Mucosa of stomach (tissue), 1 donor: ENCODE data around the gene FOXJ3.

Source experiments
- H3K27me3 ChIP-seq: one replicate; pipeline ENCODE4 v1.7.0; 2013; ENCODE audit warnings: mild to moderate bottlenecking, low read length; ENCODE audit not compliant: control insufficient read depth, insufficient read depth
- H3K36me3 ChIP-seq: one replicate; pipeline ENCODE4 v1.7.0; 2013; ENCODE audit warnings: low read length; ENCODE audit not compliant: control insufficient read depth, insufficient read depth
- H3K4me1 ChIP-seq: one replicate; pipeline ENCODE4 v1.7.0; 2013; ENCODE audit warnings: mild to moderate bottlenecking, low read length; ENCODE audit not compliant: control insufficient read depth, insufficient read depth
- H3K4me3 ChIP-seq: one replicate; pipeline ENCODE4 v1.7.0; 2013; ENCODE audit warnings: low read length
- H3K9ac ChIP-seq: one replicate; pipeline ENCODE4 v1.7.0; 2013; ENCODE audit warnings: mild to moderate bottlenecking, low read length, moderate library complexity
- H3K9me3 ChIP-seq: one replicate; pipeline ENCODE4 v1.7.0; 2013; ENCODE audit warnings: mild to moderate bottlenecking, low read length, moderate library complexity; ENCODE audit not compliant: control insufficient read depth
- donor health status: Pancreatic carcinoma.

FOXJ3 gene

GRCh38 chr1:42259739-42260064, 75.3 kb downstream of the FOXJ3 start:
- no peak overlapping the region for H3K9ac ChIP-seq
- H3K9me3 ChIP-seq: no peaks in the 10 kb centered on the region
- H3K27me3 ChIP-seq: no peaks in the 10 kb centered on the region
- no peaks in the 10 kb centered on the region for H3K36me3 ChIP-seq
- peaks cover 5% of the 10 kb centered on the region for H3K4me1 ChIP-seq
- no peak overlapping the region for H3K4me3 ChIP-seq

GRCh38 chr1:42259059-42259738, 75.8 kb downstream of the FOXJ3 start:
- no peaks in the 10 kb centered on the region for H3K27me3 ChIP-seq
- H3K4me3 ChIP-seq: no peak overlapping the region
- no peak overlapping the region for H3K9ac ChIP-seq
- H3K9me3 ChIP-seq: no peaks in the 10 kb centered on the region
- H3K36me3 ChIP-seq: no peaks in the 10 kb centered on the region
- peaks cover 5% of the 10 kb centered on the region for H3K4me1 ChIP-seq

- Histone ChIP-seq H3K36me3 (no peaks in the 10 kb centered on the region), H3K27me3 (no peaks in the 10 kb centered on the region), H3K4me1 (peaks cover 5% of the 10 kb centered on the region), H3K4me3 (no peak overlapping the region), H3K9ac (no peak overlapping the region), H3K9me3 (no peaks in the 10 kb centered on the region)
Observed at GRCh38 chr1:42258218-42258617, 76.8 kb downstream of the FOXJ3 start.

- Histone ChIP-seq H3K9me3 (no peaks in the 10 kb centered on the region), H3K4me1 (no peaks in the 10 kb centered on the region), H3K9ac (no peak overlapping the region), H3K36me3 (no peaks in the 10 kb centered on the region), H3K27me3 (no peaks in the 10 kb centered on the region), H3K4me3 (no peak overlapping the region)
Observed at GRCh38 chr1:42251042-42251441, 84.0 kb downstream of the FOXJ3 start.

GRCh38 chr1:42250164-42250563, 84.9 kb downstream of the FOXJ3 start:
- no peaks in the 10 kb centered on the region for H3K4me1 ChIP-seq
- H3K27me3 ChIP-seq: no peaks in the 10 kb centered on the region
- H3K4me3 ChIP-seq: no peak overlapping the region
- no peak overlapping the region for H3K9ac ChIP-seq
- no peaks in the 10 kb centered on the region for H3K36me3 ChIP-seq
- H3K9me3 ChIP-seq: no peaks in the 10 kb centered on the region

GRCh38 chr1:42240966-42241755, 93.9 kb downstream of the FOXJ3 start:
- H3K4me1 ChIP-seq: no peaks in the 10 kb centered on the region
- H3K9me3 ChIP-seq: peaks cover 11% of the 10 kb centered on the region
- no peak overlapping the region for H3K9ac ChIP-seq
- no peaks in the 10 kb centered on the region for H3K27me3 ChIP-seq
- no peak overlapping the region for H3K4me3 ChIP-seq
- no peaks in the 10 kb centered on the region for H3K36me3 ChIP-seq

- Histone ChIP-seq H3K36me3 (no peaks in the 10 kb centered on the region), H3K4me3 (no peak overlapping the region), H3K9me3 (peaks cover 11% of the 10 kb centered on the region), H3K27me3 (no peaks in the 10 kb centered on the region), H3K9ac (no peak overlapping the region), H3K4me1 (no peaks in the 10 kb centered on the region)
Observed at GRCh38 chr1:42239555-42239954, 95.5 kb downstream of the FOXJ3 start.

- peaks cover 11% of the 10 kb centered on the region for H3K9me3 ChIP-seq
- no peak overlapping the region for H3K9ac ChIP-seq
- H3K36me3 ChIP-seq: no peaks in the 10 kb centered on the region
- H3K4me3 ChIP-seq: no peak overlapping the region
- H3K4me1 ChIP-seq: no peaks in the 10 kb centered on the region
- H3K27me3 ChIP-seq: no peaks in the 10 kb centered on the region
Observed at GRCh38 chr1:42239041-42239440, 96.0 kb downstream of the FOXJ3 start.

- Histone ChIP-seq H3K9me3 (no peaks in the 10 kb centered on the region), H3K4me3 (no peak overlapping the region), H3K4me1 (no peaks in the 10 kb centered on the region), H3K27me3 (no peaks in the 10 kb centered on the region), H3K9ac (no peak overlapping the region), H3K36me3 (no peaks in the 10 kb centered on the region)
Observed at GRCh38 chr1:42231253-42231652, 103.8 kb downstream of the FOXJ3 start.

- Histone ChIP-seq H3K27me3 (no peaks in the 10 kb centered on the region), H3K36me3 (no peaks in the 10 kb centered on the region), H3K9ac (no peak overlapping the region), H3K9me3 (no peaks in the 10 kb centered on the region), H3K4me1 (no peaks in the 10 kb centered on the region), H3K4me3 (no peak overlapping the region)
Observed at GRCh38 chr1:42228938-42229337, 106.1 kb downstream of the FOXJ3 start.

GRCh38 chr1:42223036-42223435, 112.0 kb downstream of the FOXJ3 start:
- Histone ChIP-seq H3K36me3 (no peaks in the 10 kb centered on the region), H3K27me3 (no peaks in the 10 kb centered on the region), H3K4me3 (no peak overlapping the region), H3K4me1 (peaks cover 4% of the 10 kb centered on the region), H3K9ac (no peak overlapping the region), H3K9me3 (no peaks in the 10 kb centered on the region)

GRCh38 chr1:42221952-42222606, 113.0 kb downstream of the FOXJ3 start:
- H3K4me1 ChIP-seq: peaks cover 4% of the 10 kb centered on the region
- no peaks in the 10 kb centered on the region for H3K36me3 ChIP-seq
- no peaks in the 10 kb centered on the region for H3K9me3 ChIP-seq
- no peak overlapping the region for H3K4me3 ChIP-seq
- H3K9ac ChIP-seq: no peak overlapping the region
- H3K27me3 ChIP-seq: no peaks in the 10 kb centered on the region
